HG02938 (cell line): ENCODE results near the gene IDH3A.
"Not testable (repeated sequence)": the region's sequence is repeated elsewhere in the genome, so short reads cannot be mapped to it uniquely, and the experiment has no call there.

Source experiments
- ATAC-seq: cut with Tn5 transposase; IDR thresholded peaks from one replicate; pipeline ENCODE4 v1.9.1; 2021; ENCODE audit warnings: mild to moderate bottlenecking, moderate library complexity; ENCODE audit not compliant: unreplicated experiment

The IDH3A gene

GRCh38 chr15:78129077-78129750 lies 19.9 kb upstream of the IDH3A start:
- no peak for ATAC-seq

DNA sequence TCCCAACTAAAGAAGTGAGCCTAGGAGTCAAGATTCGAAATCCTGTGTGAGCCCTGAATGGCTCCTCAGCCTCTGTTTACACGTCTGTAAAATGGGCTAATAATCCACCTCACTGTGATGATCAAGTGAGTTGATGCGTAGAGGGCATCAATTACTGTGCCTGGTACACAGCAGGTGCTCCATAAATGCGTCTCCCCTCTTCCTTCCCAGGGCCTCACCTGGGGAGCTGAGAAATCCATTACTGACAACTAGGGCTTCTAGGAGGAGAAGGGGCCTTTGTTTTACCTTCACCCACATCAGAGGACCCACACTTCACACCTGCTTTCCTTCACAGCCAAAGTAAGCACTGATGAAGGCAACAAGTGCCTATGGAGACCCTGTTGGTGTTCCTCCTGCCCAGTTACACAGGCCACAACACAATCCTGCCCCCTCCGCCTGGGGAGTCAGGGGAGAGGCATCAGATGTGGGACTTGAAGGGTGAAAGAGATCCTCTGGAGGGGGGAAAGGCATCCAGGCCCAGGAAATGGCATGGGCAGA lies 19.3 kb upstream of the IDH3A start:
- ATAC-seq: no peak

GRCh38 chr15:78130466-78131294 lies 18.5 kb upstream of the IDH3A start:
- ATAC-seq: no peak

GRCh38 chr15:78131295-78132061 lies 17.7 kb upstream of the IDH3A start, which contains the start of gene CIB2:
CIB2 (minus strand) TSS chr15:78131445; CDS start chr15:78131215, 230 bp downstream.
- ATAC-seq: peak; percentile 53

GRCh38 chr15:78133801-78134200 lies 15.4 kb upstream of the IDH3A start:
- ATAC-seq: no peak

DNA sequence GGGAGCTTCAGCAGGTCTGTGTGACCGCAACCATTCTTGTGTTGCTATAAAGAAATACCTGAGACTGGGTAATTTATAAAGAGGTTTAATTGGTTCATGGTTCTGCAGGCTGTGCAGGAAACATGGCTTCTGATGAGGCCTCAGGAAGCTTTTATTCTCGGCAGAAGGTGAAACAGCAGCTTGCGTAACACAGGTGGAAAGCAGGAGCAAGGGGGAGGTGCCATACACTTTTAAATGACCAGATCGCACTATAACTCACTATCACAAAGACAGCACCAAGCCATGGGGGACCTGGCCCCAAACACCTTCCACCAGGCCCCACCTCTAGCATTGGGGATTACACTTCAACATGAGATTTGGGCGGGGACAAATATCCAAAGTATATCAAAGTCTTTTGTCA lies 9.6 kb upstream of the IDH3A start:
- ATAC-seq: no peak

- ATAC-seq: no peak
Measured at GRCh38 chr15:78140292-78140691, 8.9 kb upstream of the IDH3A start.

GRCh38 chr15:78142332-78142731 lies 6.8 kb upstream of the IDH3A start:
- ATAC-seq: no peak

DNA sequence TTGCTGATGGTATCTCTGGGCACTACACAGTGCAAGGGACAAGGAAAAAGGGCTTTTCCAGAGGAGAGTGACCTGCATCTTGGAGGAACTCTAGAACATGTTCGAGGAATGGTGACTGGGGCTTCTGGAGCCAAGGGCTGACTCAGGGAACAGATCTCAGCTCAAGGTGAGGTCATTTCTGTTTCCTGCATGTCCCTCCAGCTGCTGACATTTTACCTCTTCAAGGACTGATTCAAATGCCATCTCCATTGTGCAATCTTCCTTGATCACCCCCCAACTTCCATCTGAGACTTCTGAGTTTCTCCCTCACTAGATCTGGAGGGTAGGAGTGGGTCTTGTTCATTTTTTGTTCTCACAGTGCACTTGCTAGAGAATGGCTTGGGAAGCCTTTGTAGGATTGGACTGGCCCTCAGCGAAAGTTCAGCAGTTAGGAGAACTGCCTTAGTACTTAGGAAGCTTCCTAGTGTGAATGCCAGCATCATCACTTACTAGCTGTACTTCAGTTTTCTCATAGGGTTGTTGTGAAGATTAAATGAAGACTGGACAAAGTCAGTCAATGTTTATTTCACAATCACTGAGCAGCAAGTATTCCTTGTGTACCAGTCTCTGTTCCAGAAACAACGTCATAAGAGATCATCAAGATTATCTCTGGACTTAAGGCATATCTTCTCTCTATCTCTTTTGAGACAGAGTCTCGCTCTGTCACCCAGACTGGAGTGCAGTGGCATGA lies 2.6 kb upstream of the IDH3A start:
- ATAC-seq: no peak

- no peak for ATAC-seq
Measured at GRCh38 chr15:78147566-78147965, 1.6 kb upstream of the IDH3A start.

GRCh38 chr15:78148392-78149067 lies 632 bp upstream of the IDH3A start:
- ATAC-seq: no peak

DNA sequence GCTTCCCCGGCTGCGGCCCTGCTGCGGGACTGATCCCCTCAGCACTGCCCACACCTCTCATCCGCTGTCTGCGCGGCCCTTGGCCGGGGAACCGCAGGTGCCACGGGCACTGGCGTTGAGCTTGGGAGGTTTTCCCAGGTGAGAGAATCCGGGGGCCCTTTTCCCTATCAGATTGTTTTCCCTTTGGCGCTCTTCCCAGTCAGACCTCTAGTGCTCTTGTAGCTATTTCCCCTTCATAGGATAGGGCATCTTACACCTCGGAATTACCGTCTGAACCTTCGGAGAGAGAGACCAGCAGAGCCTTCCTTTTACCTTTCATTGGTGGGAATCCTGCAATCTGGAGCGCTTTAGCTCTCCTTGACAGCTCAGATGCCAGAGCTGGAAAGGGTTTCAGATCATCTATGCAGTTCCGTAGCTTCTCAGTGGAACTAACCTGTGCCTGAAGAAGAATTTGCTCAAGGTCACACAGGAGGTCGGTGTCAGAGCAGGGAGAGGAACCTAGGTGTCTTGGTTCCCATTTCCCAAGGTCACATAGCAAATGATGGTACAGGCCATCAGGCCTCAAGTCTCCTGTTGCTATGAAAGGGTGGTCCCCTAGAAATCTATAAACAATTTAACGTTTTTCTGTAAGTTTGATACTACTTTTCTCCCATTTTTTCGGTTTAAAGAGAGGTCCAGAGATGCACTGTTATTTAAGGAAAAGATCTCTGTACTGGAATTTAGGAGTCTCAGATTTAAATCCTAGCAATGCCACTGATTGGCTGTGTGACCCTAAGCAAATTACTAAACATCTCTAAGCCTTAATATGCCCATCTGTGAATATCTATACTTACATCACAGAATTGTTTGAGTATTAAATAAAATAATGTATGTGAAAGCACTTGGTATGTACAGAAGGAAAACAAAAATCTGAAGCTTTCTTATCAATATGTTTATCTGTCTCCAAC lies 916 bp downstream of the IDH3A start:
- ATAC-seq: no peak

GRCh38 chr15:78151075-78151474 lies 1.9 kb downstream of the IDH3A start:
- ATAC-seq: not testable (repeated sequence)

DNA sequence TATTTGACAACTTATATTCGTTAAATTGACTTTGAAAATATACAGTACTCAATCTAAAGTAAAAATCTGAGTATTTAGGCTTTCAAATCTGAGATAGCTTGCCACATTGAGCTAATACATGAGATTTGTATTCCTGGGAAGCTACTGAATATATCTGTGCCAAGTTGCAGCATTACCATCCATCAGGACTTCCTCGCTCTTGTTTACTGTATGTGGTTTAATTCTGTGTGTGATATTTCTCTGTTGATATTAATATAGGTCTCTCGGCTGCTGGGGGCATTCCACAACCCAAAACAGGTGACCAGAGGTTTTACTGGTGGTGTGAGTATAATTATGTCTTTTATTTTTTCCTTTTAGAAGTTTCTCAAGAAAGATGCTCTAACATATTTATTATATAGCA lies 5.8 kb downstream of the IDH3A start:
- ATAC-seq: no peak

DNA sequence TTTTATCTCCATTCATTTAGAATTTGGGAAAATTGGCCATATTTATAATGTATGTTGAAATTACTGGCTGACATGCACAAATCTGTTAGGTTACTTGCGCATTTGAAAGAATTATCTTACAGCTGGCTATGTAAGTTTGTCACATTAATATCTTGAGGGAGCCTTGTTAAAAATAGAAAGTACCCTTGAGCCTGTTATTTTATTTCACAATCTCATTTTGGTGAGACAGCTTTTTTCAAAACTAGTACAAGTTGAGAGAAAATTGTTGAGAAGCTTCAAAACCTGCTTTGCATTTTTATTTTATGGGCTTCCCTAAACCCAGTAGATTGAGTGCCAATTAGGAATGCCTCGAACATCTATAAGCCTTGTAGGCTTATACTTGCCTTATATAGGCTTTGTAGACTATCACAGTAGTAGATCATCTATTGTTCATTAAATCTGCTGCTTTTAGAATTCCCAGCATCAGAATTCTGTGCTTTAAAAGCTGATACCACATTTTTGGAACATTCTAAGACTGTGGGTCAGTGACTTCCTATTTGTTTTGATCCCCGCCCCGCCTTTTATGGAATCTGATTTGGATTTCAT lies 6.3 kb downstream of the IDH3A start:
- no peak for ATAC-seq

DNA sequence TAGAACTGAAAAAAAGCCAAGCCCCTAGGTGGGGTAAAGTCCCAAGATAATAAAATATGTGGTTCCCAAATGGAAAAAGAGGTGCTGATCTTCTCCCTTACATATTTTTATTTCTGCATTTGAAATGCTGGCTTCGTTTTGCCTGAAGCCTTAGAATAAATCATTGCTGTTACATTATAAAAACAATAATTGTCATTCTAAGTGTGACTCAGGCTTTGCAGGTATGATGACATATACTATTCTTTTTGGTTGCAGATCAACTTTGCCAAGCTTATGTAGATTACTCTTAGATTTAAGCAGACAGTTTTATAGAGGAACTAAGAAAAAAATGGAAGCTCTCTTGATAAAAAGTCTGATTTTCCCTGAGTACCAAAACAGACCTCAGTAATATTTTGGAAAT lies 7.5 kb downstream of the IDH3A start:
- ATAC-seq: no peak

DNA sequence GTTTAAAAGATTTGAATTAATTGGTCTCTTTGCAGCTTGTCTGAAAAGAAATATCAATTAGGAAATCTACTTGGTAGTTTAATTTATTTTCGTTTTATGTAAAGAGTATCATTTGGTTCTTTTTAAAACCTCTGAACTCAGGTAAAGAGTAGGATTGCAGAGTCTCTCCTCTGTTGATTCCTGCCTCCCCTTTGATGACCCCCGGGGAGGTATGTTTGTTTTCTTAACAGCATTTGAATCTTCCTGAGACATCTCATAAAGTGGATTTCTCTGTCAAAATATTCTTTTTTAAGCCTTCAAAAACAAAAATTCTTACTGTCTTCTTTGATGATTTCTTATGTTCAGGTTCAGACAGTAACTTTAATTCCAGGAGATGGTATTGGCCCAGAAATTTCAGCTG lies 8.0 kb downstream of the IDH3A start:
- ATAC-seq: no peak

DNA sequence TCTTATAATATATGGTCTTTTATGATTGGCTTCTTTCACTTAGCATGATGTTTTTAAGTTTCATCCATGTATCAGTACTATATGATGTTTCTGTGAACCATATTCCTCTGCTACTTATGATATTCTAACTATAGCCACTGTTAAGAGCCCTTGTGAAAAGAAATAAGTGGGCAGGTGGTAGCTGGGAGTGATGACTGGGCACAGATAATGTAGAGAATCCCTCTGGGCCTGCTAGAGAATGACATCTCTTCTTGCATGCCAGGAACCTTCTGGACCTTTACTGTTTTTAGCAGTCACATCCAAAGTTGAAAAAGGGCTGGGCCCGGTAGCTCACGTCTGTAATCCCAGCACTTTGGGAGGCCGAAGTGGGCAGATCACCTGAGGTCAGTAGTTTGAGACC lies 10.2 kb downstream of the IDH3A start:
- ATAC-seq: no peak

- ATAC-seq: no peak
Measured at GRCh38 chr15:78162038-78162437, 12.9 kb downstream of the IDH3A start.
